GM21515 (cell line): ENCODE data around the gene MAP3K14.

Source experiments
- ATAC-seq: cut with Tn5 transposase; IDR thresholded peaks from one replicate; pipeline ENCODE4 v1.9.1; 2021; ENCODE audit not compliant: unreplicated experiment

The MAP3K14 gene

GRCh38 chr17:45238155-45238774 lies 78.6 kb downstream of the MAP3K14 start:
- no peak for ATAC-seq

GRCh38 chr17:45237686-45238085 lies 79.1 kb downstream of the MAP3K14 start:
- ATAC-seq: no peak

GRCh38 chr17:45236282-45236606 lies 80.6 kb downstream of the MAP3K14 start:
- ATAC-seq: no peak

- ATAC-seq: no peak
Measured at GRCh38 chr17:45235416-45236281, 81.2 kb downstream of the MAP3K14 start.

GRCh38 chr17:45234641-45235415 lies 82.0 kb downstream of the MAP3K14 start:
- ATAC-seq: no peak

- ATAC-seq: no peak
Measured at GRCh38 chr17:45233423-45233924, 83.3 kb downstream of the MAP3K14 start.

GRCh38 chr17:45232514-45233422 lies 84.1 kb downstream of the MAP3K14 start:
- no peak for ATAC-seq

- ATAC-seq: no peak
Measured at GRCh38 chr17:45231481-45232116, 85.2 kb downstream of the MAP3K14 start.

- ATAC-seq: no peak
Measured at GRCh38 chr17:45230787-45231480, 85.9 kb downstream of the MAP3K14 start.

- ATAC-seq: no peak
Measured at GRCh38 chr17:45230410-45230786, 86.4 kb downstream of the MAP3K14 start.

- ATAC-seq: no peak
Measured at GRCh38 chr17:45229681-45230409, 87.0 kb downstream of the MAP3K14 start.

- peak; percentile 24 for ATAC-seq
Measured at GRCh38 chr17:45228763-45229539, 87.9 kb downstream of the MAP3K14 start.

- no peak for ATAC-seq
Measured at GRCh38 chr17:45227926-45228762, 88.7 kb downstream of the MAP3K14 start.

GRCh38 chr17:45227101-45227925 lies 89.5 kb downstream of the MAP3K14 start:
- ATAC-seq: no peak

- no peak for ATAC-seq
Measured at GRCh38 chr17:45226576-45226975, 90.2 kb downstream of the MAP3K14 start.

GRCh38 chr17:45225964-45226530 lies 90.8 kb downstream of the MAP3K14 start:
- peak; percentile 37 for ATAC-seq
